ENCODE data around the gene ABCC4.

GRCh38 chr13:95075506-95075905 lies 225.7 kb downstream of the ABCC4 start:
- TF ChIP-seq POLR2A (IDR thresholded peaks at IDR 0.05): no peak
- TF ChIP-seq CTCF (IDR thresholded peaks at IDR 0.05): no peak

Data from vagina (tissue), 2 donors.